GM13977 (cell line): ENCODE measurements around the gene CEND1.

ENCODE experiments used
- DNase-seq: peaks from one replicate; pipeline ENCODE4 v3.0.0; 2012; ENCODE audit warnings: low spot score
- in situ Hi-C: fragments of 300-500 bp; cut with MboI; formaldehyde crosslinking; loops from one replicate; pipeline ENCODE4 v1.12.0; 2022; ENCODE audit warnings: low sequenced_read_pairs, low pct_unique_long_range_greater_than_20kb, mixed read lengths, inconsistent platforms; ENCODE audit not compliant: unreplicated experiment
- TF ChIP-seq, protein P1 (sequence below): IDR thresholded peaks from 2 replicates; pipeline ENCODE4 v1.5.1; 2012; ENCODE audit warnings: mild to moderate bottlenecking, control low read depth; ENCODE audit not compliant: insufficient read depth; ENCODE audit errors: extremely low read depth, missing control alignments

CEND1 gene

DNA sequence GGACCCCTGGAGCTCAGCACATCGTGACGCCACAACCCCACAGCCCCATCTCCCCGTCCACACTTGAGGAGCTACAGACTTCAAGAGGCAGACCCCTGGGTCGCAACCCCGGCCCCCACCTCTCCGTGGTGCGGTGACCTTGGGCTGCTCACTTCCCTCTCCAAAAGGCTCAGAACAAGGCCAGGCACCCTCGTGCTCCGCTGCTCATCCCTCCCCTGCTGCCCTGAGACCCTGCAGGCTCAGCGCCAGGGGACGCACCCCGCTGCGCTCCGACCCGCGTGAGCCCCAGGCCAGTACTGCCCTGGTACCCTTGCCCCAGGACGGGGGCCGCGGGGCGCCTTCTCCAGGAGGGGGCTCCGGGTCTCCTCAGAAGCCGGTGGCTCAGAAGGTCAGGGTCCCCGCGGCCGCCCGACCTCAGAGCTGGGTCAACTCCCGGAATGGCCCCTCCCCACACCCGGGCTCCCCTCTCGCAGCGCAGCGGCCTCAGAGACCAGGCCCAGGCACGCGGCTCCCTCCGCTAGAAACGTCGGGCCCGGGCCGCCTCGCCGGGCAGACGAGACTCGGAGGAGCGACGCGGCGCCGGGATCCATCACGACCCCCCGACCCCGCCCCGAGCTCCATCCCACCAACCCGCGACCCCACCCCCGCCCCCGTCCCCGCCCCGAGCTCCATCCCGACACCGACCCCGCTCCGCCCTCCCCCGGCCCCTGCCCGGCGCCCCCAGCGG lies 13.2 kb downstream of the CEND1 start:
- TF ChIP-seq, protein P1, sequence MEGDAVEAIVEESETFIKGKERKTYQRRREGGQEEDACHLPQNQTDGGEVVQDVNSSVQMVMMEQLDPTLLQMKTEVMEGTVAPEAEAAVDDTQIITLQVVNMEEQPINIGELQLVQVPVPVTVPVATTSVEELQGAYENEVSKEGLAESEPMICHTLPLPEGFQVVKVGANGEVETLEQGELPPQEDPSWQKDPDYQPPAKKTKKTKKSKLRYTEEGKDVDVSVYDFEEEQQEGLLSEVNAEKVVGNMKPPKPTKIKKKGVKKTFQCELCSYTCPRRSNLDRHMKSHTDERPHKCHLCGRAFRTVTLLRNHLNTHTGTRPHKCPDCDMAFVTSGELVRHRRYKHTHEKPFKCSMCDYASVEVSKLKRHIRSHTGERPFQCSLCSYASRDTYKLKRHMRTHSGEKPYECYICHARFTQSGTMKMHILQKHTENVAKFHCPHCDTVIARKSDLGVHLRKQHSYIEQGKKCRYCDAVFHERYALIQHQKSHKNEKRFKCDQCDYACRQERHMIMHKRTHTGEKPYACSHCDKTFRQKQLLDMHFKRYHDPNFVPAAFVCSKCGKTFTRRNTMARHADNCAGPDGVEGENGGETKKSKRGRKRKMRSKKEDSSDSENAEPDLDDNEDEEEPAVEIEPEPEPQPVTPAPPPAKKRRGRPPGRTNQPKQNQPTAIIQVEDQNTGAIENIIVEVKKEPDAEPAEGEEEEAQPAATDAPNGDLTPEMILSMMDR = peak; percentile 21
- DNase-seq = peak; percentile 90
- in situ Hi-C loops = no loop called here

DNA sequence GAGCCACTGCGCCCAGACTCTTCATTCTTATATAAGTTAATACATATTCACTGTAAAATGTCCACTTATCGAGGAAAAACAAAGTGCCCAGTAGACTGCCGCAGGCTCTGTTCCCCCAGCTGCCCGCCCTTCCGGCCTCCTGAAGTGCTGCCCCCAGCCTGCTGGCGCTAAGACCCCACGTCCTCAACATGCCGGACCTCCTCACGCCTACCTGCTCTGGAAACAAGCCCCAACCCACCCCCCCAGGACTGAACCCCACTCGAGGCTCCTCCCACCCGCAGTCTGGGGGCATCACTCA lies 13.7 kb downstream of the CEND1 start:
- no peak for DNase-seq
- in situ Hi-C loops = no loop called here
- TF ChIP-seq, protein P1 = no peak

DNA sequence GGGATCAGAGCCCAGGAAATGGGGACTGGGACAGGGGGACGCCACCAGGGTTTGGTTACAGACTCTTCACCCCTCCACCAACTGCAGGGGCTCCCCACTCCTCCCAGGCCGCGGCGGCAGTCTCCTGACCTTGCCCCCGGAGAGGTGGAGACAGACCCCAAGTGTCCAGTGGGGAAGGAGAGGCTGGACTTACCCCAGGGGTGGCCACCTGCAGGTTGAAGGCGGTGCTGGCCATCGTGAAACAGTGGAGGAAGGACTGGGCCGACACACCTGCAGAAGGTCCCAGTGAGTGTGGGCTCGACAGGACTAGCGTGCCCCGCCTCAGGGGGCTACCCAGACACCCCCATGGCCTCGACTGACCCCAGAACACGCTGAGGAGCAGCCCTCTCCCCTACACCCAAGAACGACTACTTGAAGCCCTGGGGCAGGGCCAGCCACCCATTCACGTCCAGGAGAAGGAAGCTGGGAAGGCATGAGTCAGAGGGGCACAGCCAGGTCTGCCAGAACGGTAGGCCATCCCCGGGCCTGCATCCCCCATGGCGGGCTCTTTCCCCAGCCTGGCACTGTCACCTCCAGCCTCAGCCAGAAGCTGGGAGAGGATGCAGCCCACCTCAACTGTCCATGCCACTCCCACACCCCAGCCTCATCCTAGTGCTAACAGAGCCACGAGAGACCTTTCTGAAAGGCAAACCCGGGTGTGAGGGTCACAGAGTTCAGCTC lies 14.9 kb downstream of the CEND1 start:
- no peak for DNase-seq
- TF ChIP-seq, protein P1 = no peak
- in situ Hi-C loops = no loop called here

DNA sequence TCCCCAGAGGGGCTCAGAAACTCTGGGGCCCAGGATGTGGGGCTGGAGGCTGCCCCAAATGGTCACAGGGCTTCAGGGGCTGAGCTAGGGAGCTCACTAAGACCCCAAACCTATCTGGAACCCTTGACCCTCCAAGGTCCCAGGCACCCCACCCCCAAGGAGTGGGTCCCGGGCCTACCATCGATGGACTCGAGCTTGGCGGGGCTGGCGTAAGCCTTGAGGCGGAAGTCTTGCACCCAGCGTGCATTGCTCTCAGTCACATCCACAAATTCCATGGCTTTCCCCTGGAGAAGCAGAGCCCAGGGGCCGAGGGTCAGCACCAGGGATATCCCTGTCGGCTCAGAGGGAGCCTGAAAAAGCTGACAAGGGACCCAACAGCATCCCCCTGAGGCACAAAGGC lies 16.1 kb downstream of the CEND1 start:
- TF ChIP-seq, protein P1 = no peak
- in situ Hi-C loops = no loop called here
- no peak for DNase-seq

DNA sequence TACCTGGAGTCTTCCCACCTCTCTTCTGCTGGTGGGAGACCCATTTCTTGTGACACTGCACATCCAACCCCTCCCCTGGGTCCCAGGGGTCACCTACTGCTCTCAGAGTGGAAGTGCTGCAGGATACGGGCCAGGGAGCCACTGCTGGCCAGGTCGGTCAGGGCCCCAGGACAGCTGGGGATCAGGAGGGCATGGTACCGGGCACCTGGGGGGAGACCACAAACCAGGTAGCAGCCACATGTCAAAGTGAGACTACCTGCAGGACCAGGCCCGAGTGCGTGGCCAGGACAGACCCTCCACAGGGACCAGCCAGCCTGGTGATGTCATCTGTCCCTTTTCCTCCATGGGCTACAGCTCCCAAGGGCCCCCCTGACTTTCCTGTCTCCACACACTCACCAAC lies 16.5 kb downstream of the CEND1 start:
- TF ChIP-seq, protein P1 = no peak
- in situ Hi-C loops = no loop called here
- DNase-seq = no peak

DNA sequence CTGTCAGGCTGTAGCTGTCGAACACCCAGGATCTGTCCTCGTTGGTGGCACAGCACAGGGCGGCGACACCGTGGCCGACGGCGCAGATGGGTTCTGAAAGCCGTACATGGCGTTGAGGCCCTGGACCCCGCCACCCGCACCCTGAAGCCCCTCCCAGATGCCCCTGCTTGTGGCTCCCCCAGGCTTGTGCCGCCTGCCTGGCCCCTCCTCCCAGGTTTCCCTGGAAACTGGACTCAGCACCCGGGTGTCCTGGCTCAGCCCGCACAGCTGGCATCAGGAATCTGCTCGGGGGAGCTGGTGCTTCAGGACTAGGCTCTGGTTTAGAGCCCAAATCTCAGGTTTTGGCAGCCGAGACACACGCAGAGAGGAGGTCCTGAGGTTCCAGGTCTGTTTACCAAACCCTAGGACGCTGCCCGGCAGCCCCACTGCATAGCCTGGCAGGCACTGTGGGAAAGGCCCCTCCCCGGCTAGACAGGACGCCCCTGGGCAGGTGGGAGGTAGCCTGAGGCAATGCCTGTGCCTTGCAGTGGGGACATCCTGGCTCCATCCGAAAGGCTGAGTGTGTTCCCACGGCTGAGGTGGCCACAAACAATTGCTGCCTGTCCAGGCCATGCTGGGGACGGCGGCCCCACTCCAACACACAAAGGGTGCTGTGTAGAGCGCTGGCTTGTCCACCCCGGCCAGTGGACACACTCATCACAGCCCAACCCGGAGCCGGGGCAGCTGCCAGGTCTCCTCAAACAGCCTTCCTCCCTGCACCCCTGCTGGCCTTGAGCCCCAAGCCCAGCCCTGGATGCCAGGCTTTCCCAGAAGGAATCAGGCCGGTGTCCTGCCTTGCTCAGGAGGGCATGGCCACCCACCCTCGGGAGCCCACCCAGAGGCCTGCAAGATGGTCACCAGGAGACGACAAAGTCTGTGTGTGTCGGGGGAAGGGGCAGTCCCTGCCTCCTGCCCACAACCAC lies 17.2 kb downstream of the CEND1 start:
- in situ Hi-C loops = no loop called here
- no peak for DNase-seq
- TF ChIP-seq, protein P1 = no peak
